Mucosa of stomach (tissue), 1 donor: ENCODE results near the gene RFWD3.
"Not testable (repeated sequence)": the region's sequence is repeated elsewhere in the genome, so short reads cannot be mapped to it uniquely, and the experiment has no call there.

Experiments
- H3K27me3 ChIP-seq: one replicate; pipeline ENCODE4 v1.7.0; 2013; ENCODE audit warnings: mild to moderate bottlenecking, low read length; ENCODE audit not compliant: control insufficient read depth, insufficient read depth
- H3K36me3 ChIP-seq: one replicate; pipeline ENCODE4 v1.7.0; 2013; ENCODE audit warnings: low read length; ENCODE audit not compliant: control insufficient read depth, insufficient read depth
- H3K4me1 ChIP-seq: one replicate; pipeline ENCODE4 v1.7.0; 2013; ENCODE audit warnings: mild to moderate bottlenecking, low read length; ENCODE audit not compliant: control insufficient read depth, insufficient read depth
- H3K4me3 ChIP-seq: one replicate; pipeline ENCODE4 v1.7.0; 2013; ENCODE audit warnings: low read length
- H3K9ac ChIP-seq: one replicate; pipeline ENCODE4 v1.7.0; 2013; ENCODE audit warnings: mild to moderate bottlenecking, low read length, moderate library complexity
- H3K9me3 ChIP-seq: one replicate; pipeline ENCODE4 v1.7.0; 2013; ENCODE audit warnings: mild to moderate bottlenecking, low read length, moderate library complexity; ENCODE audit not compliant: control insufficient read depth
- donor health status: Pancreatic carcinoma.

The RFWD3 gene

GRCh38 chr16:74659041-74659440 lies 7.6 kb downstream of the RFWD3 start:
- Histone ChIP-seq H3K27me3 (no peaks in the 10 kb centered on the region), H3K9ac (no peak overlapping the region), H3K9me3 (no peaks in the 10 kb centered on the region), H3K4me3 (no peak overlapping the region), H3K36me3 (no peaks in the 10 kb centered on the region), H3K4me1 (peaks cover 4% of the 10 kb centered on the region)

- no peaks in the 10 kb centered on the region for H3K27me3 ChIP-seq
- no peaks in the 10 kb centered on the region for H3K36me3 ChIP-seq
- peaks cover 4% of the 10 kb centered on the region for H3K4me1 ChIP-seq
- H3K4me3 ChIP-seq, result no peak overlapping the region
- H3K9ac ChIP-seq, result no peak overlapping the region
- no peaks in the 10 kb centered on the region for H3K9me3 ChIP-seq
Measured at GRCh38 chr16:74657870-74658642, 8.6 kb downstream of the RFWD3 start.

DNA sequence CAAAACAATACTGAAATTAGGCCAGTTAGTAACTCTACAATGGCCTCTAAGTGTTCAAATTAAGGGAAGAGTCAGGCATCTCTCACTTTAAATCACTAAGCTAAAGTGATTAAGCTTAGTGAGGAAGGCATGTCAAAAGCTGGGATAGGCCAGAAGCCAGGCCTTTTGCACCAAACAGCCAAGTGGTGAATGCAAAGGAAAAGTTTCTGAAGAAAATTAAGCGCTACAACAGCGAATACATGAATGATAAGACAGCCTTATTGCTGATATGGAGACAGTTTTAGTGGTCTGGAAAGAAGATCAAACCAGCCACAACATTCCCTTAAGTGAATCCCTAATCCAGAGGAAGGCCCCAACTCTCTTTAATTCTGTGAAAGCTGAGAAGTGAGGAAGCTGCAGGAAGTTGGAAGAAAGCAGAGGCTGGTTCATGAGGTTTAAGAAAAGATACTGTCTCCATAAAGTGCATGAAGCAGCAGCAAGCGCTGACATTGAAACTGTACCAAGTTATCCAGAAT lies 12.1 kb downstream of the RFWD3 start:
- Histone ChIP-seq H3K4me1 (peaks cover 4% of the 10 kb centered on the region), H3K27me3 (no peaks in the 10 kb centered on the region), H3K36me3 (peaks cover 3% of the 10 kb centered on the region), H3K9me3 (no peaks in the 10 kb centered on the region), H3K4me3 (no peak overlapping the region), H3K9ac (no peak overlapping the region)

- H3K36me3 ChIP-seq, H3K4me3 ChIP-seq, H3K9ac ChIP-seq: not testable (repeated sequence)
Measured at GRCh38 chr16:74652883-74653282, 13.8 kb downstream of the RFWD3 start.

DNA sequence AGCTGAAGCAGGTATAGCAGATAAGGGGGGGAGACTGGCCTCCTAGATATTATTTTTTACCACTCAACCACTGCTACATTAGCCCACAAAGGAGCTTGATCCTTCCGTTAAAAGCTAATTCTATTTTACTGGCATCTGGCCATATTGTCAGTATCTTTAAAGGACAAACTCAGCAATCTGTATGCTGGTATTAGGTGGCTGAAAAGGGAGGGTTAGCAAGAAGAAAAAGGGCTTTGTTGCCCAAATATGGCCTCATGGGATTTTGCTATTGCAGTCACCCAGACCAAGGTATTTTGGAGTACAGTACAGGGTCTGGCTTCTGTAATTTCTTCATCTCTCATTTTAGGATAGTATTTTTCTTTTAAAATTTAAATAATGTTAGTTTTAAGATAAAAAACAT lies 14.4 kb downstream of the RFWD3 start:
- H3K27me3 ChIP-seq, result no peaks in the 10 kb centered on the region
- H3K4me3 ChIP-seq, result no peak overlapping the region
- peaks cover 3% of the 10 kb centered on the region for H3K36me3 ChIP-seq
- no peaks in the 10 kb centered on the region for H3K4me1 ChIP-seq
- no peaks in the 10 kb centered on the region for H3K9me3 ChIP-seq
- no peak overlapping the region for H3K9ac ChIP-seq

More at GRCh38 chr16:74652883-74653282, 13.8 kb downstream of the RFWD3 start:
- not testable (repeated sequence) for H3K4me1 ChIP-seq, H3K9me3 ChIP-seq, H3K27me3 ChIP-seq

DNA sequence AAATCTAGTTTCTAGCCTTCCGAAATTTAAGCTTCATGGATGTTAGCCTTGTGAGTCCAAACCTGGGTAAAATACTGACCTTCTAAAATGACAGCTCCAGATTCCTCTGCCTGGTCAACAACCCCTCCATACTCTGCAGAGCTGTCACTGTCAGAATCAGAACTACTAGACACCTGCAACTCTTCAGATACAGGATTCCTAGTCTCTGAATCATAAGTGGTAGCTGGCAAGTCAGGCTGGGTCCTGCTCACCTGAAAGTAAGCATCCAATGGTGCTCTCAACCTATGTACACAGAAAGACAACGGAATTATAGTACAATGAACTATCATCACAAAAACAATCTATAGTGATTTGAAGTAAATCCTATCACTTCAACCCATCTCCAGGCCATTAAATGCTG lies 14.8 kb downstream of the RFWD3 start:
- H3K9ac ChIP-seq, result no peak overlapping the region
- H3K4me1 ChIP-seq, result no peaks in the 10 kb centered on the region
- H3K9me3 ChIP-seq, result no peaks in the 10 kb centered on the region
- H3K36me3 ChIP-seq, result peaks cover 3% of the 10 kb centered on the region
- no peaks in the 10 kb centered on the region for H3K27me3 ChIP-seq
- H3K4me3 ChIP-seq, result no peak overlapping the region

GRCh38 chr16:74650966-74651567 lies 15.6 kb downstream of the RFWD3 start:
- no peaks in the 10 kb centered on the region for H3K27me3 ChIP-seq
- no peaks in the 10 kb centered on the region for H3K9me3 ChIP-seq
- H3K4me1 ChIP-seq, result no peaks in the 10 kb centered on the region
- peaks cover 3% of the 10 kb centered on the region for H3K36me3 ChIP-seq
- no peak overlapping the region for H3K4me3 ChIP-seq
- H3K9ac ChIP-seq, result no peak overlapping the region

- peaks cover 3% of the 10 kb centered on the region for H3K36me3 ChIP-seq
- no peaks in the 10 kb centered on the region for H3K27me3 ChIP-seq
- H3K4me3 ChIP-seq, result no peak overlapping the region
- H3K9ac ChIP-seq, result no peak overlapping the region
- no peaks in the 10 kb centered on the region for H3K4me1 ChIP-seq
- no peaks in the 10 kb centered on the region for H3K9me3 ChIP-seq
Measured at GRCh38 chr16:74649839-74650504, 16.7 kb downstream of the RFWD3 start.

- Histone ChIP-seq H3K4me1 (no peaks in the 10 kb centered on the region), H3K36me3 (peaks cover 8% of the 10 kb centered on the region), H3K9ac (no peak overlapping the region)
Measured at GRCh38 chr16:74641969-74642368, 24.7 kb downstream of the RFWD3 start.

DNA sequence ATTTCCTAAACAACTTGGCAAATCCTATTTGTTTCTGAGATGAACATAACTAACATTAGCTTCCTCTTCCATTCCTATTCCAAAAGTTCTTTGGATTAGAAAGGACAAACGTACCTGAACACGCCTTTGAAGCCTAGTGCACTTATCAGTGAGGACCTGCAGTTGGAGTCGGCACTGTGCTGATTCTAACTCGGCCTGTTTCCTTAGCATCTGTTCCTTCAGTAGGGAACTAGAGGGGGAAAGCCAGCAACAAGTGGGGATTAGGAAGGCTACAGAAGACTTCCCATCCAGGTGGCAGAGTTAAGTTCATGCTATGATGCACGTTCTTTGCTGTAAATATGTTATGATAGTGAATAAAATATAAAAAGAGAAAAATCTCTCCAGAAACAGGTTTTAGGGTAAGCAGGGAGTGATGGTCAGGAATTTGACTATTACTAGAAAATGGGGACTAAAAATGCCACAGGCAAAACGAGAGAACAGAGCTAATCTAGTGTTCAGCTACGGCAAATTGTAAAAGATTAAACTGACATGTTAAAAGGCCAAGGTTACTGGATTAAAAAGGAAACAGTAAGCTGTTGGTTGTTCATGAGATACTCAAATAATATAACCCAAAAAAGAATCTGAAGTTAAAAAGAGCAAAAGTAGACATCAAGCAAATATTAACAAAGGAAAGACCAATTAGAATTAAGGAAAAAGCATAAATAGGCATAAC lies 28.8 kb downstream of the RFWD3 start:
- no peak overlapping the region for H3K9ac ChIP-seq
- no peaks in the 10 kb centered on the region for H3K4me1 ChIP-seq
- H3K36me3 ChIP-seq, result no peaks in the 10 kb centered on the region
- H3K27me3 ChIP-seq, result no peaks in the 10 kb centered on the region
- no peaks in the 10 kb centered on the region for H3K9me3 ChIP-seq
- H3K4me3 ChIP-seq, result no peak overlapping the region

More at GRCh38 chr16:74641969-74642368, 24.7 kb downstream of the RFWD3 start:
- Histone ChIP-seq H3K27me3 (no peaks in the 10 kb centered on the region), H3K9me3 (no peaks in the 10 kb centered on the region), H3K4me3 (no peak overlapping the region)

GRCh38 chr16:74635303-74635702 lies 31.4 kb downstream of the RFWD3 start:
- Histone ChIP-seq H3K36me3 (no peaks in the 10 kb centered on the region), H3K4me1 (no peaks in the 10 kb centered on the region), H3K4me3 (no peak overlapping the region), H3K27me3 (no peaks in the 10 kb centered on the region), H3K9me3 (no peaks in the 10 kb centered on the region), H3K9ac (no peak overlapping the region)
